ENCODE results near the gene ZNF521. TPM values are rescaled to one million over a fixed set of nuclear protein-coding genes. Genes with fewer than 3 reads are reported as not detected.

ZNF521 gene
- total RNA-seq, 1 donor from 2014 or later: 75.1 TPM

- Mint-ChIP-seq H3K27me3 (no peaks in the 10 kb centered on the region), H3K4me1 (ENCODE audit: unreplicated experiment) (peaks cover 19% of the 10 kb centered on the region), H3K9me3 (no peaks in the 10 kb centered on the region), H3K36me3 (peaks cover 3% of the 10 kb centered on the region), H3K4me3 (no peak overlapping the region), H3K27ac (no peak overlapping the region)
- peak; percentile 16 for TF ChIP-seq CTCF (conservative IDR thresholded peaks at IDR 0.05)
- no peak for DNase-seq (ENCODE audit: extremely low spot score, unreplicated experiment)
These were observed 210.6 kb downstream of the ZNF521 start for GRCh38 chr18:25141399-25141798.

GRCh38 chr18:25140962-25141308 lies 211.0 kb downstream of the ZNF521 start:
- no peaks in the 10 kb centered on the region for H3K9me3 Mint-ChIP-seq

GRCh38 chr18:25140124-25140961 lies 211.6 kb downstream of the ZNF521 start:
- H3K36me3 Mint-ChIP-seq: peaks cover 3% of the 10 kb centered on the region
- DNase-seq (ENCODE audit: extremely low spot score, unreplicated experiment): no peak
- no peak overlapping the region for H3K27ac Mint-ChIP-seq
- H3K4me1 Mint-ChIP-seq (ENCODE audit: unreplicated experiment): peaks cover 26% of the 10 kb centered on the region
- H3K4me3 Mint-ChIP-seq: no peak overlapping the region
- no peak for TF ChIP-seq CTCF (conservative IDR thresholded peaks at IDR 0.05)
- no peaks in the 10 kb centered on the region for H3K27me3 Mint-ChIP-seq
- H3K9me3 Mint-ChIP-seq: no peaks in the 10 kb centered on the region

More at GRCh38 chr18:25140962-25141308, 211.0 kb downstream of the ZNF521 start:
- Mint-ChIP-seq H3K27me3 (no peaks in the 10 kb centered on the region), H3K27ac (no peak overlapping the region), H3K4me3 (no peak overlapping the region), H3K4me1 (ENCODE audit: unreplicated experiment) (peaks cover 23% of the 10 kb centered on the region), H3K36me3 (peaks cover 3% of the 10 kb centered on the region)
- DNase-seq (ENCODE audit: extremely low spot score, unreplicated experiment): no peak
- no peak for TF ChIP-seq CTCF (conservative IDR thresholded peaks at IDR 0.05)

- no peaks in the 10 kb centered on the region for H3K27me3 Mint-ChIP-seq
- H3K36me3 Mint-ChIP-seq: peaks cover 3% of the 10 kb centered on the region
These were observed 214.8 kb downstream of the ZNF521 start for GRCh38 chr18:25137197-25137472.

GRCh38 chr18:25136416-25137196 lies 215.4 kb downstream of the ZNF521 start:
- peaks cover 6% of the 10 kb centered on the region for H3K36me3 Mint-ChIP-seq
- TF ChIP-seq CTCF (conservative IDR thresholded peaks at IDR 0.05): no peak
- no peak overlapping the region for H3K27ac Mint-ChIP-seq
- no peak overlapping the region for H3K4me3 Mint-ChIP-seq
- no peaks in the 10 kb centered on the region for H3K27me3 Mint-ChIP-seq
- no peaks in the 10 kb centered on the region for H3K9me3 Mint-ChIP-seq
- peaks cover 36% of the 10 kb centered on the region for H3K4me1 Mint-ChIP-seq (ENCODE audit: unreplicated experiment)
- no peak for DNase-seq (ENCODE audit: extremely low spot score, unreplicated experiment)

More at GRCh38 chr18:25137197-25137472, 214.8 kb downstream of the ZNF521 start:
- DNase-seq (ENCODE audit: extremely low spot score, unreplicated experiment): no peak
- no peak for TF ChIP-seq CTCF (conservative IDR thresholded peaks at IDR 0.05)
- H3K4me3 Mint-ChIP-seq: no peak overlapping the region
- no peaks in the 10 kb centered on the region for H3K9me3 Mint-ChIP-seq
- no peak overlapping the region for H3K27ac Mint-ChIP-seq
- H3K4me1 Mint-ChIP-seq (ENCODE audit: unreplicated experiment): peaks cover 36% of the 10 kb centered on the region
